Thymus (tissue), 11 donors: ENCODE results near the gene NR5A1. TPM values are rescaled to one million over a fixed set of nuclear protein-coding genes. Genes with fewer than 3 reads are reported as not detected.

Experiments used
- DNase-seq, 9 donors: peaks; one replicate each; pipeline ENCODE4 v3.0.0-alpha.2; 2013; ENCODE audit warnings: low spot score in 9 of 9, low read depth in 6 of 9, missing footprints in 1 of 9
- H3K27ac ChIP-seq, 2 donors: one replicate each; pipeline ENCODE4 v1.5.1; 2013; ENCODE audit warnings: control low read depth in 1 of 2, low read depth in 1 of 2, low read length in 1 of 2, mild to moderate bottlenecking in 1 of 2, moderate library complexity in 1 of 2
- H3K27me3 ChIP-seq, 2 donors: one replicate each; pipeline ENCODE4 v1.5.1; 2013; ENCODE audit warnings: low read length in 1 of 2; ENCODE audit not compliant: control insufficient read depth in 2 of 2, insufficient read depth in 1 of 2
- H3K36me3 ChIP-seq, 2 donors: one replicate each; pipeline ENCODE4 v1.5.1; 2013; ENCODE audit warnings: low read length in 1 of 2, mild to moderate bottlenecking in 1 of 2, moderate library complexity in 1 of 2; ENCODE audit not compliant: control insufficient read depth in 2 of 2, insufficient read depth in 2 of 2
- H3K4me1 ChIP-seq, 2 donors: one replicate each; pipeline ENCODE4 v1.5.1; 2013; ENCODE audit warnings: low read length in 2 of 2; ENCODE audit not compliant: control insufficient read depth in 2 of 2, insufficient read depth in 2 of 2
- H3K4me3 ChIP-seq, 2 donors: one replicate each; pipeline ENCODE4 v1.5.1; 2013; ENCODE audit warnings: low read length in 2 of 2, control low read depth in 1 of 2, mild to moderate bottlenecking in 1 of 2
- H3K9me3 ChIP-seq, 2 donors: one replicate each; pipeline ENCODE4 v1.5.1; 2013; ENCODE audit warnings: low read length in 1 of 2, mild to moderate bottlenecking in 1 of 2; ENCODE audit not compliant: control insufficient read depth in 2 of 2, insufficient read depth in 1 of 2
- WGBS: extraction: QIAGEN DNeasy Blood & Tissue Kit; methylation state at CpG from one replicate; pipeline ENCODE4 v1.1.7; 2013; 5-methylcytosine and 5-hydroxymethylcytosine counted together
- polyA plus RNA-seq: library from polyadenylated mRNA; stranded (reverse); fragments of 200-250 nt; gene quantifications from one replicate; pipeline ENCODE4 v1.2.3, GENCODE V29; 2013
- total RNA-seq: library from RNA; stranded (reverse); fragments of 120-200 nt; gene quantifications from one replicate; pipeline ENCODE4 v1.2.4, GENCODE V29; 2013
- donor health status: healthy.

The NR5A1 gene
- total and polyA plus RNA-seq, 2 donors = 0.46 to 0.52 TPM

DNA sequence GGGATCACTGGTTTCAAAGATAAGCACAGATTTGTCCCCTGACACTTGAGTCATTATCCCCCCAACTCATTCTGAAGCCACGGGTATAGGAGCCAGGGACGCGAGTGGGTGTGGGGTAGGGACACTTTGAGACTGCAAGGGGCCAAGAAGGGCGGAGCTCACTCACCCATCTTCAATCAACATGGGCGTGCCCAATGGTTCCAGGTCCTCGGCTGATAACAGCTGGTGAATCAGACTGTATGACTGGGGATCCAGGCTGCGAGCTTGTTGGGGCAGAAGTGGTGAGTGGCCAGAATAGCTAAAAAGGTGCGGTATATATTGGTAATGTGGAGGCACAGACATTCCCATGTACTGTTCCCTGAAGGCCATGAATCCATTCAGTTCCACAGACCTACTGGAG, 30.7 kb upstream of the NR5A1 start:
- Histone ChIP-seq H3K27me3 (no peaks in the 10 kb centered on the region), H3K4me1 (no peaks in the 10 kb centered on the region), H3K9me3 (no peaks in the 10 kb centered on the region), H3K36me3 (no peaks in the 10 kb centered on the region), H3K4me3 (no peak overlapping the region), H3K27ac (no peak overlapping the region)
- WGBS = 92% methylated on average over 8 of the region's 8 CpGs
- DNase-seq = no peak

- 96% methylated on average over 10 of the region's 10 CpGs for WGBS
These were observed 28.6 kb upstream of the NR5A1 start for GRCh38 chr9:124535846-124536245.

GRCh38 chr9:124532897-124533296, 25.7 kb upstream of the NR5A1 start:
- no peaks in the 10 kb centered on the region for H3K27me3 ChIP-seq
- no peak overlapping the region for H3K4me3 ChIP-seq
- H3K36me3 ChIP-seq = no peaks in the 10 kb centered on the region
- H3K9me3 ChIP-seq = no peaks in the 10 kb centered on the region
- no peaks in the 10 kb centered on the region for H3K4me1 ChIP-seq
- no peak for DNase-seq
- no peak overlapping the region for H3K27ac ChIP-seq
- WGBS = 98% methylated on average over 2 of the region's 2 CpGs

More at GRCh38 chr9:124535846-124536245, 28.6 kb upstream of the NR5A1 start:
- no peaks in the 10 kb centered on the region for H3K4me1 ChIP-seq
- no peaks in the 10 kb centered on the region for H3K27me3 ChIP-seq
- H3K36me3 ChIP-seq = no peaks in the 10 kb centered on the region
- no peak overlapping the region for H3K4me3 ChIP-seq
- DNase-seq = no peak
- no peak overlapping the region for H3K27ac ChIP-seq
- no peaks in the 10 kb centered on the region for H3K9me3 ChIP-seq

- Histone ChIP-seq H3K36me3 (no peaks in the 10 kb centered on the region), H3K9me3 (no peaks in the 10 kb centered on the region), H3K27me3 (no peaks in the 10 kb centered on the region), H3K4me3 (no peak overlapping the region), H3K27ac (no peak overlapping the region), H3K4me1 (no peaks in the 10 kb centered on the region)
- over 99% methylated on average over 2 of the region's 2 CpGs for WGBS
- no peak for DNase-seq
These were observed 23.9 kb upstream of the NR5A1 start for GRCh38 chr9:124531115-124531514.

DNA sequence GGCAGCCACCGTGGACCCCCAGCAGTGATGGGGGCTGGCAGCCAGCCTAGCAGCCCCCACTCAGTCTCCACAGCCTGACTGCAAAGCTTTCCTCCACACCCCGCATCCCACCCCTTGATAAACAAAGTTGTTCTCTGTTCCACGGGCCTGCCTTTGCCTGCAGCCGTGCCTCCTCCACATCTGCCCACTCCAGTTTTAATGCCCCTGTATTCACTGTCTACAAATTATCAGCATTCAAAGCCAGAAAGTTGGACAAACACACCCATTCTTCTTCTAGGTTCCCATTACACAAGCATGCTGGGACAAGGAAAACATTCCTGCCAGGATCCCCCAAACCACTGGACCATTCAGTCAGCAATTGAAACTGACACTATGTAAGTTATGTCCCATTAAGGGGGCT, 23.0 kb upstream of the NR5A1 start:
- Histone ChIP-seq H3K9me3 (no peaks in the 10 kb centered on the region), H3K4me1 (no peaks in the 10 kb centered on the region), H3K27me3 (no peaks in the 10 kb centered on the region), H3K27ac (no peak overlapping the region), H3K4me3 (no peak overlapping the region), H3K36me3 (no peaks in the 10 kb centered on the region)
- 94% methylated on average over 4 of the region's 4 CpGs for WGBS
- no peak for DNase-seq

DNA sequence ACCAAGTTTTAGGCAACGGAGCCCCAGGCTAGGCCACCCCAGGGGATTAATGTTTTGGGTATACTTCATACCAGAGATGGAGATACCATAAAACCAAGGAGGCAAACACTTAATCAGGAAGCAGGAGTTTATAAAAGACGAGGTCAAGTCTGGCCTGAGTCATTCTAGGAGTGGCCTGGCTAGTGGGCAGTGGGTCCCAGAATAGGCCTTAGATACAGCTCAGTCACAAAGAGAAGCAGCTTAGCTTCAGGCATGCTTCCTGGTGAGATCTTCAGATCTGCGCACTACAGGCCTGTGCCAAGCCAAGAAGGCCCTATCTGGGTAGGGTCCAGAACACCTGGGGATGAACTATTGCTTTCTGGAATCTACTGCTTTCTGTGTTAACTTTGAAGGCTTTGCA, 20.6 kb upstream of the NR5A1 start:
- DNase-seq = no peak
- no peaks in the 10 kb centered on the region for H3K27me3 ChIP-seq
- no peak overlapping the region for H3K27ac ChIP-seq
- WGBS = 96% methylated on average over 3 of the region's 3 CpGs
- no peak overlapping the region for H3K4me3 ChIP-seq
- H3K4me1 ChIP-seq = no peaks in the 10 kb centered on the region
- no peaks in the 10 kb centered on the region for H3K36me3 ChIP-seq
- no peaks in the 10 kb centered on the region for H3K9me3 ChIP-seq

DNA sequence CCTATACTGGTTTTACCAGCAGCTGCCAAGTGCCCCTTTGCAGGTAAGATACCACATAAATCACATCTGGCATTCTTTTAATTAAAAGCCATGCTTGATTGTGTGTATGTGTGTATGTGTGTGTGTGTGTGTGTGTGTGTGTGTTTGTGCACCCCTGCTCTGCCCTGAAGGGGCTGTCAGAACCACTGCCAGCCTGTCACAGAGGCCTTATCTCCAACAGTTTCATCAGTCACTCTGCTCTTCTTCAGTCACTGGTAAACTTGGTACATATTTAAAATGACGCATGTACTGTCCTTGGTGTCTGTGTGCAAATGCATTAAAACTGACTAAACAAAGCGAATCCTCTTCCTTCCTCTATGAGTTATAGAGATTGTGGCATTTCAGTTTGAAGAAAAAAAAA, 19.0 kb upstream of the NR5A1 start:
- no peak overlapping the region for H3K4me3 ChIP-seq
- 95% methylated on average over 2 of the region's 2 CpGs for WGBS
- H3K4me1 ChIP-seq = no peaks in the 10 kb centered on the region
- no peak overlapping the region for H3K27ac ChIP-seq
- no peaks in the 10 kb centered on the region for H3K36me3 ChIP-seq
- no peaks in the 10 kb centered on the region for H3K9me3 ChIP-seq
- DNase-seq = no peak
- H3K27me3 ChIP-seq = no peaks in the 10 kb centered on the region

DNA sequence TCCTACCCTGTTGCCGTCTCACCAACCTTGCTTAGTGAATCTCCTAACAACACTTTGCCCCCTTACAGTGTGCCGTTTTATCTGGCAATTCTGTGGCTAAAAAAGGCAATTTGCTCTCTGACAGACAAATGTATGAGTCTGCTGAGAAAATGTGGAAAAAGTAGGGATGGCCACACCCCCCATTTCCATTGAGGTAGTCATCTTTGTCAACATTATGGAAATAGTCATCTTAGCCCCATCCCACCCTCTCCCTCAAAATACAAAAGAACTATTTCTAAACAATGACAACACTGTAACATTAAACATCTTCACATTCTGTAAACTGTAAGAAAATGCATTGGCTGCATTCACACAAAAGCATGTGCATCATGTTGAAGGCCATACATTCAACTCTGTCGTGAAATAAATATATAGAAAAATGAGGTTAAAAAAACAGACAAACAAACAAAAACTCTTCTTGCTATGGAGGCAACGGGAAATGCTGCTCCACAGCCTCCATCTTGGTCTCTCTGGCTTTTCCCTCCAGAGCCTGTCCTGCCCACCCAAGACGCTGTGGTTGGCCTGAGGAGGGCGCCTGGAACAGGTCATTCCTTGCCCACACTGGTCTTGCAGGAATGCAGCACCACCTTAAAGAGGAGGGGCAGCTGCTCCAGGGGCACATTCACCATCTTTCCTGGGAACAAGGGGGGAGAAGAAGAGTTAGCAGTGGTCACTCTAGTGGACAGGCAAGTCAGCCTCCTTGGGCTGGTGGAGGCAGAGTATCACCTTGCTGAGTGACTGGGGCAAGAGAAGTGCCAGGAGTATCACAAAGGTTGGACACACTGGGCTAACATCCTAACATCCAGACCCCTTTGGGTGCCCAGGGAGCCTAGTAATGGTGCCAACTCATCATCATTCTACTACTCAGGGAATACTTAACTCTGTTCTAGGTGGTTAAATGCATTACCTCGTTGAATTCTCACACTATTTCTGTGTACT, 15.2 kb upstream of the NR5A1 start:
- Histone ChIP-seq H3K4me3 (no peak overlapping the region), H3K4me1 (no peaks in the 10 kb centered on the region), H3K27me3 (no peaks in the 10 kb centered on the region), H3K9me3 (no peaks in the 10 kb centered on the region), H3K36me3 (no peaks in the 10 kb centered on the region), H3K27ac (no peak overlapping the region)
- no peak for DNase-seq
- 96% methylated on average over 7 of the region's 7 CpGs for WGBS

GRCh38 chr9:124521142-124521541, 13.9 kb upstream of the NR5A1 start:
- 95% methylated on average over 3 of the region's 3 CpGs for WGBS
- DNase-seq = no peak
- H3K27ac ChIP-seq = no peak overlapping the region
- no peaks in the 10 kb centered on the region for H3K9me3 ChIP-seq
- no peaks in the 10 kb centered on the region for H3K27me3 ChIP-seq
- H3K4me1 ChIP-seq = no peaks in the 10 kb centered on the region
- H3K4me3 ChIP-seq = no peak overlapping the region
- no peaks in the 10 kb centered on the region for H3K36me3 ChIP-seq
